Spleen (tissue), 7 donors: Measurements from ENCODE around the gene PPP1R9A.

Experiments
- POLR2A ChIP-seq, 3 donors: fragments of 450-650 bp; IDR thresholded peaks; one replicate each; pipeline ENCODE4 v1.5.1; 2017; ENCODE audit warnings: antibody characterized with exemption in 3 of 3, mild to moderate bottlenecking in 1 of 3
- POLR2AphosphoS5 ChIP-seq, 3 donors: sonication (generic); formaldehyde crosslinking; IDR thresholded peaks; one replicate each; pipeline ENCODE4 v1.5.1; 2017; ENCODE audit warnings: antibody characterized with exemption in 3 of 3
- TF ChIP-seq, protein P1 (sequence below), 11 experiments: fragments of 200-600 bp in 7 of 11; fragments of 450-650 bp in 4 of 11; sonication (generic) in 4 of 11; IDR thresholded peaks in 8 of 11; conservative IDR thresholded peaks in 3 of 11; 1 replicate in 7 of 11; 2 replicates in 4 of 11; pipeline versions ENCODE4 v1.4.0 to v1.8.0; 2016 to 2021; ENCODE audit warnings: antibody characterized with exemption in 11 of 11, inconsistent platforms in 4 of 11, mild to moderate bottlenecking in 1 of 11
- donor health status: DM: no; HTN: no; CAD: no; lungs with moderate emphysema.
- donor health status: DM: no; HTN: no; CAD: no.
- donor health status: DM: no; HTN: no; CAD: no.

DNA sequence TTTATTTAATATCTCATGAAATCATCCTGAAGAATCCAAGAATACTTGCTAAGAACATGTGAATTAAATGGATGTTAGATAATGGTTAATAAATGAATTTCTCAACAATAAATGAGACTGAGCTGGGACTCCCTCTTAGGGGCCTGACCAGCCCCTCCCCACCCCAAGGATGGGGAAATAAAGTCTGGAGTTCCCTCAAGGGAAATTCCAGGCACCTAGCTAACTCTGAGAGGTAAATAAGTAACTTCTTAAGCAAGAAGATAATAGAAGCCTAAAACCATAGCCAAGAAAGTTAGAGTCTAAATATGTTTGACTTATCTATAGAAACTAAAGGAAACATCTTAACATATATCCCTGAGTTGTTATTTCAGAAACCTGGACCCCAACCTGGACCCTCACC is 32.2 kb upstream of the PPP1R9A start:
- TF ChIP-seq POLR2A (IDR thresholded peaks at IDR 0.05) (no peak), POLR2AphosphoS5 (IDR thresholded peaks at IDR 0.05) (no peak)
- TF ChIP-seq, protein P1, sequence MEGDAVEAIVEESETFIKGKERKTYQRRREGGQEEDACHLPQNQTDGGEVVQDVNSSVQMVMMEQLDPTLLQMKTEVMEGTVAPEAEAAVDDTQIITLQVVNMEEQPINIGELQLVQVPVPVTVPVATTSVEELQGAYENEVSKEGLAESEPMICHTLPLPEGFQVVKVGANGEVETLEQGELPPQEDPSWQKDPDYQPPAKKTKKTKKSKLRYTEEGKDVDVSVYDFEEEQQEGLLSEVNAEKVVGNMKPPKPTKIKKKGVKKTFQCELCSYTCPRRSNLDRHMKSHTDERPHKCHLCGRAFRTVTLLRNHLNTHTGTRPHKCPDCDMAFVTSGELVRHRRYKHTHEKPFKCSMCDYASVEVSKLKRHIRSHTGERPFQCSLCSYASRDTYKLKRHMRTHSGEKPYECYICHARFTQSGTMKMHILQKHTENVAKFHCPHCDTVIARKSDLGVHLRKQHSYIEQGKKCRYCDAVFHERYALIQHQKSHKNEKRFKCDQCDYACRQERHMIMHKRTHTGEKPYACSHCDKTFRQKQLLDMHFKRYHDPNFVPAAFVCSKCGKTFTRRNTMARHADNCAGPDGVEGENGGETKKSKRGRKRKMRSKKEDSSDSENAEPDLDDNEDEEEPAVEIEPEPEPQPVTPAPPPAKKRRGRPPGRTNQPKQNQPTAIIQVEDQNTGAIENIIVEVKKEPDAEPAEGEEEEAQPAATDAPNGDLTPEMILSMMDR (IDR thresholded peaks at IDR 0.05 in 8 of 11, conservative IDR thresholded peaks at IDR 0.05 in 3 of 11) = no peak
